Measurements from ENCODE around the gene ATPAF1.

Gene ATPAF1

GRCh38 chr1:46646844-46647243 lies 21.3 kb downstream of the ATPAF1 start:
- DNase-seq: no peak

- DNase-seq: no peak
Measured at GRCh38 chr1:46646331-46646730, 21.8 kb downstream of the ATPAF1 start.

- DNase-seq: no peak
Measured at GRCh38 chr1:46645815-46646214, 22.3 kb downstream of the ATPAF1 start.

GRCh38 chr1:46643368-46643775 lies 24.8 kb downstream of the ATPAF1 start:
- no peak for DNase-seq

- DNase-seq: no peak
Measured at GRCh38 chr1:46642115-46642680, 26.0 kb downstream of the ATPAF1 start.

GRCh38 chr1:46639547-46639946 lies 28.6 kb downstream of the ATPAF1 start:
- DNase-seq: no peak

- no peak for DNase-seq
Measured at GRCh38 chr1:46638921-46639320, 29.2 kb downstream of the ATPAF1 start.

- no peak for DNase-seq
Measured at GRCh38 chr1:46637444-46638083, 30.6 kb downstream of the ATPAF1 start.

- no peak for DNase-seq
Measured at GRCh38 chr1:46635205-46635604, 33.0 kb downstream of the ATPAF1 start.

GRCh38 chr1:46630719-46631118 lies 37.4 kb downstream of the ATPAF1 start:
- no peak for DNase-seq

GRCh38 chr1:46623743-46624644 lies 44.2 kb downstream of the ATPAF1 start:
- no peak for DNase-seq

- peak; percentile 59 to 60 for DNase-seq
Measured at GRCh38 chr1:46622344-46622743, 45.8 kb downstream of the ATPAF1 start.

- no peak for DNase-seq
Measured at GRCh38 chr1:46621930-46622329, 46.2 kb downstream of the ATPAF1 start.

GRCh38 chr1:46619656-46620258 lies 48.4 kb downstream of the ATPAF1 start:
- DNase-seq: no peak

- DNase-seq: peak; percentile 33 to 48
Measured at GRCh38 chr1:46618754-46619415, 49.3 kb downstream of the ATPAF1 start.

GRCh38 chr1:46617833-46618232 lies 50.3 kb downstream of the ATPAF1 start:
- no peak for DNase-seq

GRCh38 chr1:46617108-46617800 lies 50.9 kb downstream of the ATPAF1 start:
- DNase-seq: no peak

- DNase-seq: peak; percentile 87
Measured at GRCh38 chr1:46616277-46617107, 51.7 kb downstream of the ATPAF1 start, which contains the start of gene MOB3C. TSS of gene MOB3C (minus strand) at chr1:46616811. CDS start at chr1:46613321, 3,490 bp downstream.

GRCh38 chr1:46615735-46616134 lies 52.4 kb downstream of the ATPAF1 start:
- no peak for DNase-seq

GRCh38 chr1:46615088-46615487 lies 53.1 kb downstream of the ATPAF1 start:
- no peak for DNase-seq

GRCh38 chr1:46614604-46614984 lies 53.6 kb downstream of the ATPAF1 start:
- DNase-seq: no peak
